Pancreas (tissue), 10 donors: ENCODE results near the gene GLG1. TPM values are rescaled to one million over a fixed set of nuclear protein-coding genes. Genes with fewer than 3 reads are reported as not detected.

Experiments used
- ATAC-seq, 4 donors: fragments of 200-7000 bp; cut with Tn5 transposase; one replicate each; pipeline versions ENCODE4 v1.8.0 to v1.9.1; 2020; ENCODE audit warnings: mild to moderate bottlenecking in 4 of 4, moderate library complexity in 4 of 4
- DNase-seq, 6 donors: peaks; one replicate each; pipeline ENCODE4 v3.0.0-alpha.2; 2020
- FAIRE-seq: peaks from 2 replicates; lab custom pipeline; 2012; peaks lifted over from hg19 to GRCh38; lab: Jason Lieb, UNC
- H3K27ac ChIP-seq, 4 donors: fragments of 200-600 bp; sonication (generic); 1 replicate in 3 of 4; 2 replicates in 1 of 4; pipeline versions ENCODE4 v1.5.0 to v1.8.0; 2020
- H3K27me3 ChIP-seq, 4 donors: fragments of 200-600 bp; one replicate each; pipeline ENCODE4 v1.8.0; 2021
- H3K36me3 ChIP-seq, 3 donors: fragments of 200-600 bp; sonication (generic) in 1 of 3; one replicate each; pipeline versions ENCODE4 v1.5.0 to v1.8.0; 2020 to 2021
- H3K4me1 ChIP-seq, 3 donors: fragments of 200-600 bp; one replicate each; pipeline ENCODE4 v1.8.0; 2021
- H3K4me3 ChIP-seq, 4 donors: fragments of 200-600 bp; sonication (generic) in 2 of 4; one replicate each; pipeline versions ENCODE4 v1.5.0 to v1.8.0; 2020 to 2021
- H3K9me3 ChIP-seq, 4 donors: fragments of 200-600 bp; one replicate each; pipeline ENCODE4 v1.8.0; 2021
- WGBS, 2 donors: extraction: QIAGEN DNeasy Blood & Tissue Kit; methylation state at CpG; one replicate each; pipeline ENCODE4 v1.1.7; 2013; 5-methylcytosine and 5-hydroxymethylcytosine counted together
- intact Hi-C, 3 donors: fragments of 100-400 bp; cut with DNase I; formaldehyde crosslinking; loops; one replicate each; pipeline versions ENCODE4 v1.11.1 to v1.14.2; 2022
- polyA plus RNA-seq, 2 donors: library from polyadenylated mRNA; stranded (reverse); fragments of 200-250 nt; gene quantifications; one replicate each; pipeline ENCODE4 v1.2.3, GENCODE V29; 2013
- total RNA-seq, 6 donors: library from RNA; stranded (reverse); fragmentation: NEBNext Ultra II Directional in 4 of 6; extraction: Animal tissue kit (Norgen Biotek cat#: 25700) in 4 of 6; gene quantifications; one replicate each; pipeline versions ENCODE4 v1.2.1 to v1.2.4, GENCODE V29; 2021 to 2023
- TF ChIP-seq, protein P1 (sequence below), 4 donors: fragments of 200-600 bp; sonication (generic) in 3 of 4; IDR thresholded peaks; one replicate each; pipeline versions ENCODE4 v1.5.0 to v1.8.0; 2021; ENCODE audit warnings: antibody characterized with exemption in 4 of 4
- donor health status: healthy with polysubstance abuse.
- donor health status: DM: no; HTN: no; CAD: no; lungs with moderate emphysema.
- donor health status: DM: no; HTN: no; CAD: no.
- donor health status: control.
- donor health status: control.
- donor health status: Bipolar disorder and iron deficiency.
- donor health status: DM: yes; HTN: yes; CAD: no.
- donor health status: DM: no; HTN: no; CAD: no.
- donor health status: DM: no; HTN: no; CAD: no.
- donor health status: DM: yes; HTN: yes; CAD: no.

GLG1 gene
- total and polyA plus RNA-seq, 8 donors, result 30.6 to 93.2 (median 72.0) TPM

DNA sequence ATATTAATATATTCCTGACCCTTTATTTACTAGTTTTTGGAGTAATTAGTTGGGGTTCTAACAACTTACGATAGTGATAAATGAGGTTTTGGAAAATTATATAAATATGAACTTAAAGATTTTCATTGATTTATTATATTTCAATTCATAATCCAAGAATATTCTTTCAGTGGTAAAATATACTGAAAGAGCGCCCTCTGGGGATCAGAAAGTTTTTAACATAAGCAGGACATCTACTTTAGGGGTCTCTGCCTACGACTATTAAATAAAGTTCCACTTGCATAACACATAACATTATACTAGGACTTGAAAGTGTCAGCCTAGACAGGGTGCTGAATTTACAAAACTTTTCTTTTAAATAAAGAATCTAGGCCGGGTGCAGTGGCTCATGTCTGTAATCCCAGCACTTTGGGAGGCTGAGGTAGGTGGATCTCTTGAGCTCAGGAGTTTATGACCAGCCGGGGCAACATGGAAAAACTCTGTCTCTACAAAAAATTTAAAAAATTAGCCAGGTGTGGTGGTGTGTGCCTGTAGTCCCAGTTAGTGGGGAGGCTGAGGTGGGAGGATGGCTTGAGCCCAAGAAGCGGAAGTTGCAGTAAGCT is 44.2 kb upstream of the GLG1 start:
- Histone ChIP-seq H3K4me3 (no peak overlapping the region), H3K9me3 (no peaks in the 10 kb centered on the region), H3K27ac (no peak overlapping the region), H3K4me1 (no peaks in the 10 kb centered on the region), H3K27me3 (no peaks in the 10 kb centered on the region), H3K36me3 (no peaks in the 10 kb centered on the region)
- ATAC-seq, result peak in 2 of 4 donors; percentile 32 to 46
- WGBS, 2 donors, result 55 to 61% methylated on average over 6 of the region's 6 CpGs
- TF ChIP-seq, protein P1, sequence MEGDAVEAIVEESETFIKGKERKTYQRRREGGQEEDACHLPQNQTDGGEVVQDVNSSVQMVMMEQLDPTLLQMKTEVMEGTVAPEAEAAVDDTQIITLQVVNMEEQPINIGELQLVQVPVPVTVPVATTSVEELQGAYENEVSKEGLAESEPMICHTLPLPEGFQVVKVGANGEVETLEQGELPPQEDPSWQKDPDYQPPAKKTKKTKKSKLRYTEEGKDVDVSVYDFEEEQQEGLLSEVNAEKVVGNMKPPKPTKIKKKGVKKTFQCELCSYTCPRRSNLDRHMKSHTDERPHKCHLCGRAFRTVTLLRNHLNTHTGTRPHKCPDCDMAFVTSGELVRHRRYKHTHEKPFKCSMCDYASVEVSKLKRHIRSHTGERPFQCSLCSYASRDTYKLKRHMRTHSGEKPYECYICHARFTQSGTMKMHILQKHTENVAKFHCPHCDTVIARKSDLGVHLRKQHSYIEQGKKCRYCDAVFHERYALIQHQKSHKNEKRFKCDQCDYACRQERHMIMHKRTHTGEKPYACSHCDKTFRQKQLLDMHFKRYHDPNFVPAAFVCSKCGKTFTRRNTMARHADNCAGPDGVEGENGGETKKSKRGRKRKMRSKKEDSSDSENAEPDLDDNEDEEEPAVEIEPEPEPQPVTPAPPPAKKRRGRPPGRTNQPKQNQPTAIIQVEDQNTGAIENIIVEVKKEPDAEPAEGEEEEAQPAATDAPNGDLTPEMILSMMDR (IDR thresholded peaks at IDR 0.05), result peak in 3 of 4 donors; percentile 21 to 35 (median 33)
- intact Hi-C loops, result no loop called here
- FAIRE-seq, result no peak
- DNase-seq, result no peak

DNA sequence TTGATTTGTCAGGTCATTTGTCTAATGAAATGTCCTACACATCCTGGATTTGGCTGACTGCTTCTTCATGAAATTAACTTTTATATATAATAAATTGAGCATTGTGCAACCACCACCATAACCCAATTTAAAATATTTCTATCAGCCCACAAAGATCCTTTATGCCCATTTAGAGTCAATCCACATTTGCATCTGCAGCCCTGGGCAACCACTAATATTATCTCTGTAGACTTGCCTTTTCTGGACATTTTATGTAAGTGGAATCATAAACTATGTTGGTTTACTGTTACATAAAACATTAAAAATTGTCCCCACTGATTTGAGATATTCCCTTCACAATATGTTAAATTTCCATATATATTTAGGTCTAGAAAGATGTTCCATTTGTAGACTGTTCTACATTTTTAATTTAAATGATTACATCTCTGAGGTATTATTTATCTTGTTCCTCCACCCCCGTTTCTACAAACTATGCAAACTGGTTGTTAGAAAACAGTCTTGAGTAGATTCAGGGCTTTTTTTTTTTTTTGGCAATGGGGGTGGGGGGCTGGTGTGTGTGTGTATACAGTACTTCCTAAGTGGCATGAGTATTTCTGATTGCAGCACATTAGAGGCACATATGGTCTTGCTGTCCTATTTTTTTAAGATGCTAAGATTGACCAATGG is 43.1 kb upstream of the GLG1 start:
- FAIRE-seq (no peak), DNase-seq (no peak), ATAC-seq (no peak)
- 30 to 38% methylated on average over 1 of the region's 1 CpG for WGBS, 2 donors
- intact Hi-C loops, result no loop called here
- Histone ChIP-seq H3K4me3 (no peak overlapping the region), H3K27ac (no peak overlapping the region), H3K4me1 (no peaks in the 10 kb centered on the region), H3K9me3 (no peaks in the 10 kb centered on the region), H3K36me3 (no peaks in the 10 kb centered on the region), H3K27me3 (no peaks in the 10 kb centered on the region)
- TF ChIP-seq, protein P1 (IDR thresholded peaks at IDR 0.05), result no peak

DNA sequence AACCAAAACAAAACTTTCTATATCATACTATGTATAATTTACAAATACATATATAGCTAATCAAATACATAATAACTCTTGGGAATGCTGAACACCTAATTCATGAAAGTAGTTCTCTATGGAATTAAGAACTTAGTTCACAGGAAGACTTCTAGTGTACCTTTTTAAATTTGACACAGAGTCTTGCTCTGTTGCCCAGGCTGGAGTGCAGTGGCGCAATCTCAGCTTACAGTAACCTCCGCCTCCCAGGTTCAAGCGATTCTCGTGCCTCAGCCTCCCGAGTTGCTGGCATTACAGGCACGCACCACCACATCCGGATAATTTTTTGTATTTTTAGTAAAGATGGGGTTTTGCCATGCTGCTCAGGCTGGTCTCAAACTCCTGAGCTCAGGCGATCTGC is 35.1 kb upstream of the GLG1 start:
- intact Hi-C loops, result no loop called here
- Histone ChIP-seq H3K4me3 (no peak overlapping the region), H3K36me3 (peaks cover 0 to 17% (median 4%) of the 10 kb centered on the region in 3 donors), H3K27ac (no peak overlapping the region), H3K27me3 (no peaks in the 10 kb centered on the region), H3K4me1 (peaks cover 12 to 17% (median 16%) of the 10 kb centered on the region in 3 donors), H3K9me3 (no peaks in the 10 kb centered on the region)
- WGBS, 2 donors, result 96 to 97% methylated on average over 8 of the region's 8 CpGs
- DNase-seq, result no peak
- FAIRE-seq, result no peak
- TF ChIP-seq, protein P1 (IDR thresholded peaks at IDR 0.05), result no peak
- ATAC-seq, result no peak

DNA sequence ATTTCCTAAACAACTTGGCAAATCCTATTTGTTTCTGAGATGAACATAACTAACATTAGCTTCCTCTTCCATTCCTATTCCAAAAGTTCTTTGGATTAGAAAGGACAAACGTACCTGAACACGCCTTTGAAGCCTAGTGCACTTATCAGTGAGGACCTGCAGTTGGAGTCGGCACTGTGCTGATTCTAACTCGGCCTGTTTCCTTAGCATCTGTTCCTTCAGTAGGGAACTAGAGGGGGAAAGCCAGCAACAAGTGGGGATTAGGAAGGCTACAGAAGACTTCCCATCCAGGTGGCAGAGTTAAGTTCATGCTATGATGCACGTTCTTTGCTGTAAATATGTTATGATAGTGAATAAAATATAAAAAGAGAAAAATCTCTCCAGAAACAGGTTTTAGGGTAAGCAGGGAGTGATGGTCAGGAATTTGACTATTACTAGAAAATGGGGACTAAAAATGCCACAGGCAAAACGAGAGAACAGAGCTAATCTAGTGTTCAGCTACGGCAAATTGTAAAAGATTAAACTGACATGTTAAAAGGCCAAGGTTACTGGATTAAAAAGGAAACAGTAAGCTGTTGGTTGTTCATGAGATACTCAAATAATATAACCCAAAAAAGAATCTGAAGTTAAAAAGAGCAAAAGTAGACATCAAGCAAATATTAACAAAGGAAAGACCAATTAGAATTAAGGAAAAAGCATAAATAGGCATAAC is 31.0 kb upstream of the GLG1 start:
- ATAC-seq (peak in 3 of 4 donors; percentile 55 to 61 (median 58)), FAIRE-seq (no peak), DNase-seq (no peak)
- 11 to 18% methylated on average over 7 of the region's 7 CpGs for WGBS, 2 donors
- H3K27me3 ChIP-seq, result no peaks in the 10 kb centered on the region
- intact Hi-C loops, result no loop called here
- peak overlapping the region; percentile 0 to 74 (median 48) for H3K27ac ChIP-seq
- peaks cover 37 to 52% (median 37%) of the 10 kb centered on the region in 3 donors for H3K4me1 ChIP-seq
- H3K4me3 ChIP-seq, result peak overlapping the region in 1 of 4 donors; percentile 1
- TF ChIP-seq, protein P1 (IDR thresholded peaks at IDR 0.05), result no peak
- no peaks in the 10 kb centered on the region for H3K9me3 ChIP-seq
- H3K36me3 ChIP-seq, result no peaks in the 10 kb centered on the region
